Neural cell (in vitro differentiated cells): ENCODE measurements around the gene HS1BP3.

Experiments
- EZH2 ChIP-seq: fragments of 200-600, 300-800 bp; shearing (Covaris generic), sonication (generic); IDR thresholded peaks from 2 replicates; pipeline ENCODE4 v1.6.1; 2014; ENCODE audit warnings: antibody characterized with exemption, low read length, borderline replicate concordance, mild to moderate bottlenecking; ENCODE audit not compliant: insufficient read depth, poor library complexity, severe bottlenecking
- POLR2AphosphoS5 ChIP-seq: IDR thresholded peaks from 2 replicates; pipeline ENCODE4 v1.6.1; 2012
- RAD21 ChIP-seq: fragments of 450-650 bp; conservative IDR thresholded peaks from 2 replicates; pipeline ENCODE4 v1.6.1; 2014; ENCODE audit warnings: antibody characterized with exemption, mild to moderate bottlenecking, moderate library complexity
- SMC3 ChIP-seq: fragments of 450-650 bp; conservative IDR thresholded peaks from 2 replicates; pipeline ENCODE4 v1.6.1; 2014; ENCODE audit warnings: antibody characterized with exemption, mild to moderate bottlenecking, moderate library complexity; ENCODE audit not compliant: poor library complexity
- TAF1 ChIP-seq: IDR thresholded peaks from 2 replicates; pipeline ENCODE4 v1.6.1; 2012; ENCODE audit warnings: low read depth
- TF ChIP-seq, protein P1 (sequence below): fragments of 450-650 bp; IDR thresholded peaks from 2 replicates; pipeline ENCODE4 v1.5.1; 2014; ENCODE audit warnings: antibody characterized with exemption, mild to moderate bottlenecking, moderate library complexity; ENCODE audit not compliant: poor library complexity, severe bottlenecking

DNA sequence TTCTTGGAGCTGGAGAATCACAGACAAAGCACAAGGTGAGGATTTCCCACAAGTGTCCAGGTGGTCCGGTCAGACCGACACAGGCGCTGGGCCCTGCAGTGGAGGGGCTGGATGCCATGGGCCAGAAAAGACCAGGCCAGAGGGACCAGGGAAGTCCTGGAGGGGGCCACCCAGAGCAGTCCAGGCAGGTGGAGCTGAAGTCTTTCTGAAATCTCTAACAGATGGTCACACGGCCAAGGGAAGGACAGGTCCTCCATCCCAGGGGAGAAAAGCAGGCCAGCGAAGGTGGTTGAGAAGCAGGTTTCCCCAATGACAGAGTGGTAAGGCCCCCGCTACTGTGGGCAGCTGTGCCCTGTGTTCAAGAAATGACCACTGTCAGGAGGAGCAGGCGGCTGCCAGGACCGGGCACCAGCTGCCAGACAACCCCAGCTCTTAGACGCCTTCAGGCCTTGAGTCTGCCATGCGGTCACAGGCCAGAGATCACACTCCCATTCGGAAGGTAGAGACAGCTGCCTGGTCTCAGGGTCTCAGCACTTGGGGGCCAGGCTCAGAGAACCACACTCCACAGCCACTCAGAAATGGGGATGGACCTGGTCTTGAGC lies 25.9 kb downstream of the HS1BP3 start:
- TF ChIP-seq, protein P1, sequence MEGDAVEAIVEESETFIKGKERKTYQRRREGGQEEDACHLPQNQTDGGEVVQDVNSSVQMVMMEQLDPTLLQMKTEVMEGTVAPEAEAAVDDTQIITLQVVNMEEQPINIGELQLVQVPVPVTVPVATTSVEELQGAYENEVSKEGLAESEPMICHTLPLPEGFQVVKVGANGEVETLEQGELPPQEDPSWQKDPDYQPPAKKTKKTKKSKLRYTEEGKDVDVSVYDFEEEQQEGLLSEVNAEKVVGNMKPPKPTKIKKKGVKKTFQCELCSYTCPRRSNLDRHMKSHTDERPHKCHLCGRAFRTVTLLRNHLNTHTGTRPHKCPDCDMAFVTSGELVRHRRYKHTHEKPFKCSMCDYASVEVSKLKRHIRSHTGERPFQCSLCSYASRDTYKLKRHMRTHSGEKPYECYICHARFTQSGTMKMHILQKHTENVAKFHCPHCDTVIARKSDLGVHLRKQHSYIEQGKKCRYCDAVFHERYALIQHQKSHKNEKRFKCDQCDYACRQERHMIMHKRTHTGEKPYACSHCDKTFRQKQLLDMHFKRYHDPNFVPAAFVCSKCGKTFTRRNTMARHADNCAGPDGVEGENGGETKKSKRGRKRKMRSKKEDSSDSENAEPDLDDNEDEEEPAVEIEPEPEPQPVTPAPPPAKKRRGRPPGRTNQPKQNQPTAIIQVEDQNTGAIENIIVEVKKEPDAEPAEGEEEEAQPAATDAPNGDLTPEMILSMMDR, result no peak
- TF ChIP-seq SMC3 (no peak), RAD21 (no peak), POLR2AphosphoS5 (no peak), TAF1 (no peak), EZH2 (no peak)
